Measurements from ENCODE around the gene FBXL16. TPM values are rescaled to one million over a fixed set of nuclear protein-coding genes. Genes with fewer than 3 reads are reported as not detected.

Gene FBXL16
- total and polyA plus RNA-seq, 2 of the 13 experiments (the other 11 are each of a cell fraction or from before 2014, with no cell fraction given): 0.22 to 2.0 TPM

DNA sequence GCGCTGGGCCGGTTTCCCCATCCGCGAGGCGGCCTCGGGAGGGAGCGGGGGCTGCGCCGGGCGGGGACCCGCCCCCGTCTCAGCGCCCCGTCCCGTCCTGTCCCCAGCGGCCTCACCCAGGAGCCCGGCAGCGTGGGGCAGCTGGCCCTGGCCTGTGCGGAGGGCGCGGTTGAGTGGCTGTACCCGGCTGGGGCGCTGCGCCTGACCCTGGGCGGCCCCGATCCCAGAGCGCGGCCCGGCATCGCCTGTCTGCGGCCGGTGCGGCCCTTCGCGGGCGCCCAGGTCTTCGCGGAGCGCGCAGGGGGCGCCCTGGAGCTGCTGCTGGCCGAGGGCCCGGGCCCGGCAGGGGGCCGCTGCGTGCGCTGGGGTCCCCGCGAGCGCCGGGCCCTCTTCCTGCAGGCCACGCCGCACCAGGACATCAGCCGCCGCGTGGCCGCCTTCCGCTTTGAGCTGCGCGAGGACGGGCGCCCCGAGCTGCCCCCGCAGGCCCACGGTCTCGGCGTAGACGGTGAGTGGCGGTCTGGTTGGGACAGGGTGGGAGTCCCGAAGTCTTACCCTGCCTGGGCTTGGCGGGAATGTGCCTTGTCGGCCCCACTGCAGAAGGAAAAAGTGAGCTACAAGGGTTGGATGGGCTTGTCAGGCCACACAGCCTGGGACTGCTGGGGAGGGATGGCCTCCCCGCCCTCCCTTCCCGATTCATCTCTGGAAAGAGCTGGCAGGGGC, 10.0 kb upstream of the FBXL16 start (continued):
- TF ChIP-seq, protein P1, sequence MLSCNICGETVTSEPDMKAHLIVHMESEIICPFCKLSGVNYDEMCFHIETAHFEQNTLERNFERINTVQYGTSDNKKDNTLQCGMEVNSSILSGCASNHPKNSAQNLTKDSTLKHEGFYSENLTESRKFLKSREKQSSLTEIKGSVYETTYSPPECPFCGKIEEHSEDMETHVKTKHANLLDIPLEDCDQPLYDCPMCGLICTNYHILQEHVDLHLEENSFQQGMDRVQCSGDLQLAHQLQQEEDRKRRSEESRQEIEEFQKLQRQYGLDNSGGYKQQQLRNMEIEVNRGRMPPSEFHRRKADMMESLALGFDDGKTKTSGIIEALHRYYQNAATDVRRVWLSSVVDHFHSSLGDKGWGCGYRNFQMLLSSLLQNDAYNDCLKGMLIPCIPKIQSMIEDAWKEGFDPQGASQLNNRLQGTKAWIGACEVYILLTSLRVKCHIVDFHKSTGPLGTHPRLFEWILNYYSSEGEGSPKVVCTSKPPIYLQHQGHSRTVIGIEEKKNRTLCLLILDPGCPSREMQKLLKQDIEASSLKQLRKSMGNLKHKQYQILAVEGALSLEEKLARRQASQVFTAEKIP (CRISPR knock-in tag; IDR thresholded peaks at IDR 0.05; ENCODE audit: borderline replicate concordance): no peak
- TF ChIP-seq, protein P2, sequence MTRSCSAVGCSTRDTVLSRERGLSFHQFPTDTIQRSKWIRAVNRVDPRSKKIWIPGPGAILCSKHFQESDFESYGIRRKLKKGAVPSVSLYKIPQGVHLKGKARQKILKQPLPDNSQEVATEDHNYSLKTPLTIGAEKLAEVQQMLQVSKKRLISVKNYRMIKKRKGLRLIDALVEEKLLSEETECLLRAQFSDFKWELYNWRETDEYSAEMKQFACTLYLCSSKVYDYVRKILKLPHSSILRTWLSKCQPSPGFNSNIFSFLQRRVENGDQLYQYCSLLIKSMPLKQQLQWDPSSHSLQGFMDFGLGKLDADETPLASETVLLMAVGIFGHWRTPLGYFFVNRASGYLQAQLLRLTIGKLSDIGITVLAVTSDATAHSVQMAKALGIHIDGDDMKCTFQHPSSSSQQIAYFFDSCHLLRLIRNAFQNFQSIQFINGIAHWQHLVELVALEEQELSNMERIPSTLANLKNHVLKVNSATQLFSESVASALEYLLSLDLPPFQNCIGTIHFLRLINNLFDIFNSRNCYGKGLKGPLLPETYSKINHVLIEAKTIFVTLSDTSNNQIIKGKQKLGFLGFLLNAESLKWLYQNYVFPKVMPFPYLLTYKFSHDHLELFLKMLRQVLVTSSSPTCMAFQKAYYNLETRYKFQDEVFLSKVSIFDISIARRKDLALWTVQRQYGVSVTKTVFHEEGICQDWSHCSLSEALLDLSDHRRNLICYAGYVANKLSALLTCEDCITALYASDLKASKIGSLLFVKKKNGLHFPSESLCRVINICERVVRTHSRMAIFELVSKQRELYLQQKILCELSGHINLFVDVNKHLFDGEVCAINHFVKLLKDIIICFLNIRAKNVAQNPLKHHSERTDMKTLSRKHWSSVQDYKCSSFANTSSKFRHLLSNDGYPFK (CRISPR knock-in tag; IDR thresholded peaks at IDR 0.05; ENCODE audit: borderline replicate concordance): no peak; the same call in 1 of the 2 replicates
- no peak for TF ChIP-seq ZNF510 (CRISPR knock-in tag; IDR thresholded peaks at IDR 0.05; ENCODE audit: low read depth)
- TF ChIP-seq ZSCAN30 (CRISPR knock-in tag; IDR thresholded peaks at IDR 0.05): no peak
- TF ChIP-seq JUN (CRISPR knock-in tag; IDR thresholded peaks at IDR 0.05): no peak
- no peak for TF ChIP-seq ZNF768 (CRISPR knock-in tag; IDR thresholded peaks at IDR 0.05)
- TF ChIP-seq, protein P3, sequence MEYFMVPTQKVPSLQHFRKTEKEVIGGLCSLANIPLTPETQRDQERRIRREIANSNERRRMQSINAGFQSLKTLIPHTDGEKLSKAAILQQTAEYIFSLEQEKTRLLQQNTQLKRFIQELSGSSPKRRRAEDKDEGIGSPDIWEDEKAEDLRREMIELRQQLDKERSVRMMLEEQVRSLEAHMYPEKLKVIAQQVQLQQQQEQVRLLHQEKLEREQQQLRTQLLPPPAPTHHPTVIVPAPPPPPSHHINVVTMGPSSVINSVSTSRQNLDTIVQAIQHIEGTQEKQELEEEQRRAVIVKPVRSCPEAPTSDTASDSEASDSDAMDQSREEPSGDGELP (IDR thresholded peaks at IDR 0.05; ENCODE audit: borderline replicate concordance, low read depth): no peak
- no peak for TF ChIP-seq CC2D1A (CRISPR knock-in tag; IDR thresholded peaks at IDR 0.05)
- TF ChIP-seq, protein P4, sequence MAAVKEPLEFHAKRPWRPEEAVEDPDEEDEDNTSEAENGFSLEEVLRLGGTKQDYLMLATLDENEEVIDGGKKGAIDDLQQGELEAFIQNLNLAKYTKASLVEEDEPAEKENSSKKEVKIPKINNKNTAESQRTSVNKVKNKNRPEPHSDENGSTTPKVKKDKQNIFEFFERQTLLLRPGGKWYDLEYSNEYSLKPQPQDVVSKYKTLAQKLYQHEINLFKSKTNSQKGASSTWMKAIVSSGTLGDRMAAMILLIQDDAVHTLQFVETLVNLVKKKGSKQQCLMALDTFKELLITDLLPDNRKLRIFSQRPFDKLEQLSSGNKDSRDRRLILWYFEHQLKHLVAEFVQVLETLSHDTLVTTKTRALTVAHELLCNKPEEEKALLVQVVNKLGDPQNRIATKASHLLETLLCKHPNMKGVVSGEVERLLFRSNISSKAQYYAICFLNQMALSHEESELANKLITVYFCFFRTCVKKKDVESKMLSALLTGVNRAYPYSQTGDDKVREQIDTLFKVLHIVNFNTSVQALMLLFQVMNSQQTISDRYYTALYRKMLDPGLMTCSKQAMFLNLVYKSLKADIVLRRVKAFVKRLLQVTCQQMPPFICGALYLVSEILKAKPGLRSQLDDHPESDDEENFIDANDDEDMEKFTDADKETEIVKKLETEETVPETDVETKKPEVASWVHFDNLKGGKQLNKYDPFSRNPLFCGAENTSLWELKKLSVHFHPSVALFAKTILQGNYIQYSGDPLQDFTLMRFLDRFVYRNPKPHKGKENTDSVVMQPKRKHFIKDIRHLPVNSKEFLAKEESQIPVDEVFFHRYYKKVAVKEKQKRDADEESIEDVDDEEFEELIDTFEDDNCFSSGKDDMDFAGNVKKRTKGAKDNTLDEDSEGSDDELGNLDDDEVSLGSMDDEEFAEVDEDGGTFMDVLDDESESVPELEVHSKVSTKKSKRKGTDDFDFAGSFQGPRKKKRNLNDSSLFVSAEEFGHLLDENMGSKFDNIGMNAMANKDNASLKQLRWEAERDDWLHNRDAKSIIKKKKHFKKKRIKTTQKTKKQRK (IDR thresholded peaks at IDR 0.05; ENCODE audit: low read length): no peak
- no peak for TF ChIP-seq ZNF343 (CRISPR knock-in tag; IDR thresholded peaks at IDR 0.05)
- TF ChIP-seq SP5 (CRISPR knock-in tag; IDR thresholded peaks at IDR 0.05; ENCODE audit: borderline replicate concordance, low read depth): no peak
- TF ChIP-seq AGO1 (IDR thresholded peaks at IDR 0.05; ENCODE audit: low read depth, low read length, poor library complexity, severe bottlenecking): peak; percentile 91
- no peak for TF ChIP-seq KLF11 (CRISPR knock-in tag; IDR thresholded peaks at IDR 0.05)
- no peak for TF ChIP-seq ZNF660 (CRISPR knock-in tag; IDR thresholded peaks at IDR 0.05; ENCODE audit: borderline replicate concordance, low read depth)
- TF ChIP-seq FIP1L1 (IDR thresholded peaks at IDR 0.05; ENCODE audit: borderline replicate concordance, insufficient read depth, low read depth, low read length): no peak
- TF ChIP-seq, protein P5, sequence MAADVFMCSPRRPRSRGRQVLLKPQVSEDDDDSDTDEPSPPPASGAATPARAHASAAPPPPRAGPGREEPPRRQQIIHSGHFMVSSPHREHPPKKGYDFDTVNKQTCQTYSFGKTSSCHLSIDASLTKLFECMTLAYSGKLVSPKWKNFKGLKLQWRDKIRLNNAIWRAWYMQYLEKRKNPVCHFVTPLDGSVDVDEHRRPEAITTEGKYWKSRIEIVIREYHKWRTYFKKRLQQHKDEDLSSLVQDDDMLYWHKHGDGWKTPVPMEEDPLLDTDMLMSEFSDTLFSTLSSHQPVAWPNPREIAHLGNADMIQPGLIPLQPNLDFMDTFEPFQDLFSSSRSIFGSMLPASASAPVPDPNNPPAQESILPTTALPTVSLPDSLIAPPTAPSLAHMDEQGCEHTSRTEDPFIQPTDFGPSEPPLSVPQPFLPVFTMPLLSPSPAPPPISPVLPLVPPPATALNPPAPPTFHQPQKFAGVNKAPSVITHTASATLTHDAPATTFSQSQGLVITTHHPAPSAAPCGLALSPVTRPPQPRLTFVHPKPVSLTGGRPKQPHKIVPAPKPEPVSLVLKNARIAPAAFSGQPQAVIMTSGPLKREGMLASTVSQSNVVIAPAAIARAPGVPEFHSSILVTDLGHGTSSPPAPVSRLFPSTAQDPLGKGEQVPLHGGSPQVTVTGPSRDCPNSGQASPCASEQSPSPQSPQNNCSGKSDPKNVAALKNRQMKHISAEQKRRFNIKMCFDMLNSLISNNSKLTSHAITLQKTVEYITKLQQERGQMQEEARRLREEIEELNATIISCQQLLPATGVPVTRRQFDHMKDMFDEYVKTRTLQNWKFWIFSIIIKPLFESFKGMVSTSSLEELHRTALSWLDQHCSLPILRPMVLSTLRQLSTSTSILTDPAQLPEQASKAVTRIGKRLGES (CRISPR knock-in tag; IDR thresholded peaks at IDR 0.05; ENCODE audit: borderline replicate concordance): no peak
- no peak for TF ChIP-seq GABPB1 (CRISPR knock-in tag; IDR thresholded peaks at IDR 0.05)
